NCI-H1105 treated with DMSO at 0.1 percent for 48 hours (cell line): ENCODE measurements around the gene IAH1.

ENCODE experiments used
- DNase-seq: peaks from one replicate; lab custom pipeline; 2025; lab: John Stamatoyannopoulos, UW

IAH1 gene

DNA sequence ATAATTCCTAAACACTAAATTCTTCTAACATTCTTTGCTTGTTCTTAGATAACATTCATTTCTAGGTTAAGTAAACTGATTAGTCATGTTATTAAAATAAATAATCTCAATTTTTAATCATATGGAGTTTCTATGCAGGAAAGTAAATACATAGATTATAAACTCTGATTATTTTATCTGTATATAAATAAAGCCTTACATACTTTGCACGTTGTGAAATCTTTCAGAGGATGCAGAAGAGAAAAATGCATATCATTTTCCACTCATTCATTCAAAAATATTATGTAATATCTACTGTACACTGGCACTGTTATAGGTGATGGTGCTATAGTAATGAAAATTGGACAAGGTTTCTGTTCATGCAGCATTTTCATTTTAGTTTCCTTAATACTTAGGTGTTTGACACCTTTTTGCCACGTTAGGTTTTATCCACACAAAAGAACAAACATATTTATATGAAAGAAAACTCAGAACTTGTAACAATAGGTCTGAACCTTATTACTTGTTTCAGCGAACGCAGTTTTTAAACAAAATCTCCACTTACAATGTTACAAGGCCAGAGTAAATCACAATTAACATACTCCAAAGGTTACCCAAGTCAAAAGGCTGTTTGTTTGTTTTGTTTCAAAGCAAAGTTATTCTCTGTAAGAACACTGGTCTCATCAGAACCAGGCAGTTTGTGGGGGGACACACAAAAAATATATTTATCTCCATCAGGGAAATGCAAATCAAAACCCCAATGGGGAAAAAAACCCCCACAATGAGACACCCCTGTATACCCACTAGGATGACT, 53.8 kb downstream of the IAH1 start:
- no peak for DNase-seq

GRCh38 chr2:9532421-9532820, 58.1 kb downstream of the IAH1 start:
- no peak for DNase-seq

DNA sequence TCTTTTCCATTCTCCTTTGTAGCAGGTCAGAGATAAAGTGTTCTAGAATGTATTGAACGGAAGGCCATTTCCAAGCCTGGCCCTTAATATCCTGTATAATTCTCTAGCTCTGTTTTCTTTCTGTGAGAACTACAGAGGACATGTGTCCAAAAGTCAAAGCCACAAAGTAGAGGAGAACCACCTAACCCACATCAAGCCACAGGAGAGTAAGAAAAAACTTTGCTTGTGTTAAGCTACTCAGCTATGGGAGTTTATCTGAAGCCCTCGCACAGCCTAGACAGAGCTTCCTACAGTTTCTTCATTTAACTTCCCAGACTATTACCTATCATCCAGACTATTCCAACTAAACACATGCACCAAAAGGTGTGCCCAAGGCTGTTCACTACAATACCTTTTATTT, 59.3 kb downstream of the IAH1 start:
- DNase-seq = no peak

- DNase-seq = no peak
Measured at GRCh38 chr2:9535177-9535576, 60.8 kb downstream of the IAH1 start.

- no peak for DNase-seq
Measured at GRCh38 chr2:9536504-9536903, 62.2 kb downstream of the IAH1 start.

DNA sequence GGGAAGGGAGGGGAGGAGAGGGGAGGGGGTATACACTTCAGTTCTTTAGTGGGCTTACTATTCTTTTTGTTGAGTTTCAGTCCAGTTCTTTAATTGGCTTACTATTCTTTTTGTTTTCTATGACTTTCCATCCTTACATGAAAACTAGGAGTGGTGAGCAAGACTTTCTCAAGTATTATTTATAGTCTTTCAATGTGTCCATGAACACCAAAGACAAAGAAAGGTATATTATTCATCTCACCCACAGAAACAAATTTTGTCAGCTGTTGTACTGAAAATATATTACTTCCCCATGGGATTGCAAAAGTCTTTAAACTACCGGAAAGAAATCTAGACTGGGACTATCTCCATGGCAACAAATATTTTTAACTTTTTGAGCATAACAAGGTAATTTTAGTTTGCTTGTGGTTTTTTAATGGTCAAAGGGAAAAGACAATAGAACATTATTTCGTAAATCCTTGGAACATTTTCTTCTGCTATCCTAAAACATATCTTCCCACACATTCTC, 63.7 kb downstream of the IAH1 start:
- DNase-seq = no peak
